Sigmoid colon (tissue), 4 donors: Measurements from ENCODE around the gene ASAP2.

Experiments
- EP300 ChIP-seq, 4 donors: sonication (generic); formaldehyde crosslinking; IDR thresholded peaks; one replicate each; pipeline ENCODE4 v1.6.1; 2017; ENCODE audit warnings: antibody characterized with exemption in 4 of 4
- POLR2A ChIP-seq, 2 donors: fragments of 450-650 bp; IDR thresholded peaks; one replicate each; pipeline ENCODE4 v1.6.1; 2016; ENCODE audit warnings: antibody characterized with exemption in 2 of 2, mild to moderate bottlenecking in 2 of 2, moderate library complexity in 2 of 2
- POLR2AphosphoS5 ChIP-seq, 4 donors: sonication (generic); formaldehyde crosslinking; IDR thresholded peaks; one replicate each; pipeline ENCODE4 v1.6.1; 2017; ENCODE audit warnings: antibody characterized with exemption in 4 of 4
- TF ChIP-seq, protein P1 (sequence below), 4 experiments: fragments of 450-650 bp in 3 of 4; fragments of 200-600 bp in 1 of 4; IDR thresholded peaks; one replicate each; pipeline ENCODE4 v1.5.1; 2016 to 2019; ENCODE audit warnings: antibody characterized with exemption in 4 of 4, mild to moderate bottlenecking in 3 of 4, moderate library complexity in 2 of 4

DNA sequence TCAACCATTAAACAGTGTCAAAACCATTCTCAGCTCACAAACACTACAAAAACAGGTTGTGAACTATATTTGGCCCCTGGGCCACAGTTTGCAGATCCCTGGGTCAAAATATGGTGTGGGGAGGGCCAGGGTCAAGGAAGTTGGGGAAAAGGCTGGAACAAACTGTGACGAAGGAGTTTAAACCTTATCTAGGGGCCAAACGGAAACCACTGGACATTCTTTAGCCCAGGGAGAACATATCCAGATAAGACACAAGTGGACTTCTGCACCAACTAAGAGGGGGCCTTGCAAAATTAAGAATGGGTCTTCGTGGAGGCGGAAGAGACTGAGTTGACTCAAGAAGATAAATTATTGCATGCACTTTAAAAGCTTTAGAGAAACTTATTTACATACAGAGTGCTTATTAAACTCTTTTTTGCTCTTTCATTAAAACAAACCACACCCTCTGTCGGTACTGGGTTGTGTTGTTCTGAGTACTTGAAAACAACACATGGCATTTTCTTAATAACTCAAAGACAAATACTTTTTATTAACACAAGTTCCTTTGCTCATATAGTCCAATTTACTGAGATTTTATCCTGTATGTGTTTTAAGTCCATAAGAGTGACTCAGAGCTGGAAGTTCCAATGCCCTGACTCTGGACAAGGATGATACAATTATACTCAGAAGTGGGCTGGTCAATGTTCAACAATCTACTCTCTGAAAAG is 5.3 kb upstream of the ASAP2 start:
- TF ChIP-seq, protein P1, sequence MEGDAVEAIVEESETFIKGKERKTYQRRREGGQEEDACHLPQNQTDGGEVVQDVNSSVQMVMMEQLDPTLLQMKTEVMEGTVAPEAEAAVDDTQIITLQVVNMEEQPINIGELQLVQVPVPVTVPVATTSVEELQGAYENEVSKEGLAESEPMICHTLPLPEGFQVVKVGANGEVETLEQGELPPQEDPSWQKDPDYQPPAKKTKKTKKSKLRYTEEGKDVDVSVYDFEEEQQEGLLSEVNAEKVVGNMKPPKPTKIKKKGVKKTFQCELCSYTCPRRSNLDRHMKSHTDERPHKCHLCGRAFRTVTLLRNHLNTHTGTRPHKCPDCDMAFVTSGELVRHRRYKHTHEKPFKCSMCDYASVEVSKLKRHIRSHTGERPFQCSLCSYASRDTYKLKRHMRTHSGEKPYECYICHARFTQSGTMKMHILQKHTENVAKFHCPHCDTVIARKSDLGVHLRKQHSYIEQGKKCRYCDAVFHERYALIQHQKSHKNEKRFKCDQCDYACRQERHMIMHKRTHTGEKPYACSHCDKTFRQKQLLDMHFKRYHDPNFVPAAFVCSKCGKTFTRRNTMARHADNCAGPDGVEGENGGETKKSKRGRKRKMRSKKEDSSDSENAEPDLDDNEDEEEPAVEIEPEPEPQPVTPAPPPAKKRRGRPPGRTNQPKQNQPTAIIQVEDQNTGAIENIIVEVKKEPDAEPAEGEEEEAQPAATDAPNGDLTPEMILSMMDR (IDR thresholded peaks at IDR 0.05) = no peak
- TF ChIP-seq EP300 (IDR thresholded peaks at IDR 0.05) (no peak), POLR2A (IDR thresholded peaks at IDR 0.05) (no peak), POLR2AphosphoS5 (IDR thresholded peaks at IDR 0.05) (no peak)
